C4-2B (cell line): ENCODE results near the gene SLC31A2.

ENCODE experiments used
- CTCF ChIP-seq: fragments of 450-650 bp; conservative IDR thresholded peaks from 2 replicates; pipeline ENCODE4 v1.5.1; 2017; ENCODE audit warnings: mild to moderate bottlenecking
- ZFX ChIP-seq: fragments of 450-650 bp; IDR thresholded peaks from 2 replicates; pipeline ENCODE4 v1.6.1; 2017

GRCh38 chr9:113137196-113138168, 13.3 kb upstream of the SLC31A2 start:
- TF ChIP-seq CTCF (no peak), ZFX (no peak)
